Gastroesophageal sphincter (tissue), 3 donors: Measurements from ENCODE around the gene CRYGD.

Source experiments
- EP300 ChIP-seq: sonication (generic); formaldehyde crosslinking; IDR thresholded peaks from one replicate; pipeline ENCODE4 v1.6.1; 2017; ENCODE audit warnings: antibody characterized with exemption, mild to moderate bottlenecking
- POLR2A ChIP-seq, 2 donors: fragments of 450-650 bp; IDR thresholded peaks; one replicate each; pipeline ENCODE4 v1.6.1; 2017; ENCODE audit warnings: antibody characterized with exemption in 2 of 2, mild to moderate bottlenecking in 2 of 2, moderate library complexity in 1 of 2
- TF ChIP-seq, protein P1 (sequence below), 4 experiments: fragments of 200-600 bp in 2 of 4; fragments of 450-650 bp in 2 of 4; sonication (generic) in 1 of 4; IDR thresholded peaks; one replicate each; pipeline ENCODE4 v1.5.1; 2017 to 2019; ENCODE audit warnings: antibody characterized with exemption in 4 of 4, mild to moderate bottlenecking in 2 of 4, moderate library complexity in 2 of 4

GRCh38 chr2:208127090-208127489 lies 2.8 kb upstream of the CRYGD start:
- TF ChIP-seq, protein P1, sequence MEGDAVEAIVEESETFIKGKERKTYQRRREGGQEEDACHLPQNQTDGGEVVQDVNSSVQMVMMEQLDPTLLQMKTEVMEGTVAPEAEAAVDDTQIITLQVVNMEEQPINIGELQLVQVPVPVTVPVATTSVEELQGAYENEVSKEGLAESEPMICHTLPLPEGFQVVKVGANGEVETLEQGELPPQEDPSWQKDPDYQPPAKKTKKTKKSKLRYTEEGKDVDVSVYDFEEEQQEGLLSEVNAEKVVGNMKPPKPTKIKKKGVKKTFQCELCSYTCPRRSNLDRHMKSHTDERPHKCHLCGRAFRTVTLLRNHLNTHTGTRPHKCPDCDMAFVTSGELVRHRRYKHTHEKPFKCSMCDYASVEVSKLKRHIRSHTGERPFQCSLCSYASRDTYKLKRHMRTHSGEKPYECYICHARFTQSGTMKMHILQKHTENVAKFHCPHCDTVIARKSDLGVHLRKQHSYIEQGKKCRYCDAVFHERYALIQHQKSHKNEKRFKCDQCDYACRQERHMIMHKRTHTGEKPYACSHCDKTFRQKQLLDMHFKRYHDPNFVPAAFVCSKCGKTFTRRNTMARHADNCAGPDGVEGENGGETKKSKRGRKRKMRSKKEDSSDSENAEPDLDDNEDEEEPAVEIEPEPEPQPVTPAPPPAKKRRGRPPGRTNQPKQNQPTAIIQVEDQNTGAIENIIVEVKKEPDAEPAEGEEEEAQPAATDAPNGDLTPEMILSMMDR (IDR thresholded peaks at IDR 0.05) = no peak
- no peak for TF ChIP-seq EP300
- TF ChIP-seq POLR2A (IDR thresholded peaks at IDR 0.05) = no peak
